ENCODE results near the gene SCPEP1.

DNA sequence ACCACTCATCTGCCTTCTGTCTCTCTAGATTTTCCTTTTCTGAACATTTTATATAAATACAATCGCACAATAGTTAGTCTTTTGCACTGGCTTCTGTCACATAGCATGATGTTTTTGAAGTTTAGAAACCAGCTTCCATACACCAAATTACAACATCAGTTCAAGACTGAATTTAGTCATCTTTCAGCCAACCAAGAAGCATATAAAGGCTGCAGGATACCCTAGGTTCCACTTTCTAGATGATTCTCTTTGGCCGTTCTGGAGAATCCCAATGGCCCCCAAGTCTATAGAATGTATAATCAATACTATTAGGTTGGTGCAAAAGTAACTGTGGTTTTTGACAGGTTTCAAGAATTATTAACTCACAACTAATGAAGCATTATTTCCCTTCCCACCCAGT, 19.4 kb downstream of the SCPEP1 start:
- no peak for TF ChIP-seq ZBED1 (IDR thresholded peaks at IDR 0.05; ENCODE audit: borderline replicate concordance)
- TF ChIP-seq, protein P1, sequence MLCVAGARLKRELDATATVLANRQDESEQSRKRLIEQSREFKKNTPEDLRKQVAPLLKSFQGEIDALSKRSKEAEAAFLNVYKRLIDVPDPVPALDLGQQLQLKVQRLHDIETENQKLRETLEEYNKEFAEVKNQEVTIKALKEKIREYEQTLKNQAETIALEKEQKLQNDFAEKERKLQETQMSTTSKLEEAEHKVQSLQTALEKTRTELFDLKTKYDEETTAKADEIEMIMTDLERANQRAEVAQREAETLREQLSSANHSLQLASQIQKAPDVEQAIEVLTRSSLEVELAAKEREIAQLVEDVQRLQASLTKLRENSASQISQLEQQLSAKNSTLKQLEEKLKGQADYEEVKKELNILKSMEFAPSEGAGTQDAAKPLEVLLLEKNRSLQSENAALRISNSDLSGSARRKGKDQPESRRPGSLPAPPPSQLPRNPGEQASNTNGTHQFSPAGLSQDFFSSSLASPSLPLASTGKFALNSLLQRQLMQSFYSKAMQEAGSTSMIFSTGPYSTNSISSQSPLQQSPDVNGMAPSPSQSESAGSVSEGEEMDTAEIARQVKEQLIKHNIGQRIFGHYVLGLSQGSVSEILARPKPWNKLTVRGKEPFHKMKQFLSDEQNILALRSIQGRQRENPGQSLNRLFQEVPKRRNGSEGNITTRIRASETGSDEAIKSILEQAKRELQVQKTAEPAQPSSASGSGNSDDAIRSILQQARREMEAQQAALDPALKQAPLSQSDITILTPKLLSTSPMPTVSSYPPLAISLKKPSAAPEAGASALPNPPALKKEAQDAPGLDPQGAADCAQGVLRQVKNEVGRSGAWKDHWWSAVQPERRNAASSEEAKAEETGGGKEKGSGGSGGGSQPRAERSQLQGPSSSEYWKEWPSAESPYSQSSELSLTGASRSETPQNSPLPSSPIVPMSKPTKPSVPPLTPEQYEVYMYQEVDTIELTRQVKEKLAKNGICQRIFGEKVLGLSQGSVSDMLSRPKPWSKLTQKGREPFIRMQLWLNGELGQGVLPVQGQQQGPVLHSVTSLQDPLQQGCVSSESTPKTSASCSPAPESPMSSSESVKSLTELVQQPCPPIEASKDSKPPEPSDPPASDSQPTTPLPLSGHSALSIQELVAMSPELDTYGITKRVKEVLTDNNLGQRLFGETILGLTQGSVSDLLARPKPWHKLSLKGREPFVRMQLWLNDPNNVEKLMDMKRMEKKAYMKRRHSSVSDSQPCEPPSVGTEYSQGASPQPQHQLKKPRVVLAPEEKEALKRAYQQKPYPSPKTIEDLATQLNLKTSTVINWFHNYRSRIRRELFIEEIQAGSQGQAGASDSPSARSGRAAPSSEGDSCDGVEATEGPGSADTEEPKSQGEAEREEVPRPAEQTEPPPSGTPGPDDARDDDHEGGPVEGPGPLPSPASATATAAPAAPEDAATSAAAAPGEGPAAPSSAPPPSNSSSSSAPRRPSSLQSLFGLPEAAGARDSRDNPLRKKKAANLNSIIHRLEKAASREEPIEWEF (IDR thresholded peaks at IDR 0.05; ENCODE audit: insufficient replicate concordance, low read depth, low read length): no peak
- TF ChIP-seq, protein P2, sequence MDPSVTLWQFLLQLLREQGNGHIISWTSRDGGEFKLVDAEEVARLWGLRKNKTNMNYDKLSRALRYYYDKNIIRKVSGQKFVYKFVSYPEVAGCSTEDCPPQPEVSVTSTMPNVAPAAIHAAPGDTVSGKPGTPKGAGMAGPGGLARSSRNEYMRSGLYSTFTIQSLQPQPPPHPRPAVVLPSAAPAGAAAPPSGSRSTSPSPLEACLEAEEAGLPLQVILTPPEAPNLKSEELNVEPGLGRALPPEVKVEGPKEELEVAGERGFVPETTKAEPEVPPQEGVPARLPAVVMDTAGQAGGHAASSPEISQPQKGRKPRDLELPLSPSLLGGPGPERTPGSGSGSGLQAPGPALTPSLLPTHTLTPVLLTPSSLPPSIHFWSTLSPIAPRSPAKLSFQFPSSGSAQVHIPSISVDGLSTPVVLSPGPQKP (IDR thresholded peaks at IDR 0.05; ENCODE audit: low read depth, low read length): no peak
- TF ChIP-seq, protein P3, sequence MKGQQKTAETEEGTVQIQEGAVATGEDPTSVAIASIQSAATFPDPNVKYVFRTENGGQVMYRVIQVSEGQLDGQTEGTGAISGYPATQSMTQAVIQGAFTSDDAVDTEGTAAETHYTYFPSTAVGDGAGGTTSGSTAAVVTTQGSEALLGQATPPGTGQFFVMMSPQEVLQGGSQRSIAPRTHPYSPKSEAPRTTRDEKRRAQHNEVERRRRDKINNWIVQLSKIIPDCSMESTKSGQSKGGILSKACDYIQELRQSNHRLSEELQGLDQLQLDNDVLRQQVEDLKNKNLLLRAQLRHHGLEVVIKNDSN (IDR thresholded peaks at IDR 0.05; ENCODE audit: borderline replicate concordance, extremely low read length, insufficient read depth, low read depth, low read length): no peak
- no peak for TF ChIP-seq SRF (IDR thresholded peaks at IDR 0.05; ENCODE audit: low read depth in 2 of 2, low read length in 2 of 2)
- no peak for TF ChIP-seq CHD2 (IDR thresholded peaks at IDR 0.05; ENCODE audit: borderline replicate concordance, low read depth, low read length)
- TF ChIP-seq, protein P4, sequence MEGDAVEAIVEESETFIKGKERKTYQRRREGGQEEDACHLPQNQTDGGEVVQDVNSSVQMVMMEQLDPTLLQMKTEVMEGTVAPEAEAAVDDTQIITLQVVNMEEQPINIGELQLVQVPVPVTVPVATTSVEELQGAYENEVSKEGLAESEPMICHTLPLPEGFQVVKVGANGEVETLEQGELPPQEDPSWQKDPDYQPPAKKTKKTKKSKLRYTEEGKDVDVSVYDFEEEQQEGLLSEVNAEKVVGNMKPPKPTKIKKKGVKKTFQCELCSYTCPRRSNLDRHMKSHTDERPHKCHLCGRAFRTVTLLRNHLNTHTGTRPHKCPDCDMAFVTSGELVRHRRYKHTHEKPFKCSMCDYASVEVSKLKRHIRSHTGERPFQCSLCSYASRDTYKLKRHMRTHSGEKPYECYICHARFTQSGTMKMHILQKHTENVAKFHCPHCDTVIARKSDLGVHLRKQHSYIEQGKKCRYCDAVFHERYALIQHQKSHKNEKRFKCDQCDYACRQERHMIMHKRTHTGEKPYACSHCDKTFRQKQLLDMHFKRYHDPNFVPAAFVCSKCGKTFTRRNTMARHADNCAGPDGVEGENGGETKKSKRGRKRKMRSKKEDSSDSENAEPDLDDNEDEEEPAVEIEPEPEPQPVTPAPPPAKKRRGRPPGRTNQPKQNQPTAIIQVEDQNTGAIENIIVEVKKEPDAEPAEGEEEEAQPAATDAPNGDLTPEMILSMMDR (IDR thresholded peaks at IDR 0.05 in 2 of 3, conservative IDR thresholded peaks at IDR 0.05 in 1 of 3; ENCODE audit: control insufficient read depth in 2 of 3, extremely low read depth in 1 of 3, insufficient read depth in 1 of 3, low read depth in 3 of 3, low read length in 3 of 3): no peak
- no peak for TF ChIP-seq SMC3 (IDR thresholded peaks at IDR 0.05; ENCODE audit: borderline replicate concordance, low read length)
- TF ChIP-seq RFX5 (IDR thresholded peaks at IDR 0.05; ENCODE audit: low read depth, low read length): no peak
- no peak for TF ChIP-seq EZH2 (IDR thresholded peaks at IDR 0.05; ENCODE audit: borderline replicate concordance, control insufficient read depth, low read depth, low read length)
- TF ChIP-seq NFXL1 (IDR thresholded peaks at IDR 0.05; ENCODE audit: borderline replicate concordance): no peak
- TF ChIP-seq SREBF1 (IDR thresholded peaks at IDR 0.05; ENCODE audit: low read length): no peak
